Choroid plexus epithelial cell (primary cell): ENCODE data around the gene NAB2.
A peak's percentile ranks its signal among the peaks of the same experiment; 100 is the strongest.

Source experiments
- DNase-seq: peaks from one replicate; pipeline ENCODE4 v3.0.0-alpha.2; 2010; ENCODE audit warnings: low read depth
- H3K4me3 ChIP-seq: 2 replicates; pipeline ENCODE4 v1.5.1; 2011; ENCODE audit warnings: low read depth, mild to moderate bottlenecking, control low read depth, low read length, moderate library complexity
- TF ChIP-seq, protein P1 (sequence below): conservative IDR thresholded peaks from 2 replicates; pipeline ENCODE4 v1.5.1; 2011; ENCODE audit warnings: low read depth, mild to moderate bottlenecking, control low read depth, inconsistent platforms, low read length, moderate library complexity

Gene NAB2

DNA sequence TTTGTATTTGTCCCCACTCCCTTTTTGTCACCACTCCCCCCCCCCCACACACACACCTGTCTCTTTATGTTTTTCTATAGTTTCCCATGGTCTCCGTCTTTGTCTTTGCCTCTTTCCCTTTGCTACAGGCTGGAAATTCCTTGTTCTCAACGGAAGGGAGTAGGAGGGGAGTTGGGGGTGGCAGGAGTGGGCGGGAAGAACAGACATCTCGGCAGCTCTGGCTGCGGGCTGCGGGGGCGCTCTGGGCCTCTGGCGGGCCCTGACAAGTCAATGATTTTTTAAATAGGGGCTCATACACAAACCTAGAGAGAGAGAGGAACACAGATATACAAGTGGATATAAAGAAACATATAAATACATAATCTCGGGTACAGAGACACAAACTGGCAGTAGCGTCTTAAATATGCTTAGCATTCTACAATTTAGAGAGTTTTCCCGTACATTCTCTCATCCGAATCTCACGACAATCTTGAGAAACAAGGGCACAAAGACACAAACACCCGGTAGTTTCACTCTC lies 2.4 kb upstream of the NAB2 start:
- TF ChIP-seq, protein P1, sequence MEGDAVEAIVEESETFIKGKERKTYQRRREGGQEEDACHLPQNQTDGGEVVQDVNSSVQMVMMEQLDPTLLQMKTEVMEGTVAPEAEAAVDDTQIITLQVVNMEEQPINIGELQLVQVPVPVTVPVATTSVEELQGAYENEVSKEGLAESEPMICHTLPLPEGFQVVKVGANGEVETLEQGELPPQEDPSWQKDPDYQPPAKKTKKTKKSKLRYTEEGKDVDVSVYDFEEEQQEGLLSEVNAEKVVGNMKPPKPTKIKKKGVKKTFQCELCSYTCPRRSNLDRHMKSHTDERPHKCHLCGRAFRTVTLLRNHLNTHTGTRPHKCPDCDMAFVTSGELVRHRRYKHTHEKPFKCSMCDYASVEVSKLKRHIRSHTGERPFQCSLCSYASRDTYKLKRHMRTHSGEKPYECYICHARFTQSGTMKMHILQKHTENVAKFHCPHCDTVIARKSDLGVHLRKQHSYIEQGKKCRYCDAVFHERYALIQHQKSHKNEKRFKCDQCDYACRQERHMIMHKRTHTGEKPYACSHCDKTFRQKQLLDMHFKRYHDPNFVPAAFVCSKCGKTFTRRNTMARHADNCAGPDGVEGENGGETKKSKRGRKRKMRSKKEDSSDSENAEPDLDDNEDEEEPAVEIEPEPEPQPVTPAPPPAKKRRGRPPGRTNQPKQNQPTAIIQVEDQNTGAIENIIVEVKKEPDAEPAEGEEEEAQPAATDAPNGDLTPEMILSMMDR = peak; percentile 56
- H3K4me3 ChIP-seq = peak overlapping the region; percentile 69
- peak; percentile 82 for DNase-seq

DNA sequence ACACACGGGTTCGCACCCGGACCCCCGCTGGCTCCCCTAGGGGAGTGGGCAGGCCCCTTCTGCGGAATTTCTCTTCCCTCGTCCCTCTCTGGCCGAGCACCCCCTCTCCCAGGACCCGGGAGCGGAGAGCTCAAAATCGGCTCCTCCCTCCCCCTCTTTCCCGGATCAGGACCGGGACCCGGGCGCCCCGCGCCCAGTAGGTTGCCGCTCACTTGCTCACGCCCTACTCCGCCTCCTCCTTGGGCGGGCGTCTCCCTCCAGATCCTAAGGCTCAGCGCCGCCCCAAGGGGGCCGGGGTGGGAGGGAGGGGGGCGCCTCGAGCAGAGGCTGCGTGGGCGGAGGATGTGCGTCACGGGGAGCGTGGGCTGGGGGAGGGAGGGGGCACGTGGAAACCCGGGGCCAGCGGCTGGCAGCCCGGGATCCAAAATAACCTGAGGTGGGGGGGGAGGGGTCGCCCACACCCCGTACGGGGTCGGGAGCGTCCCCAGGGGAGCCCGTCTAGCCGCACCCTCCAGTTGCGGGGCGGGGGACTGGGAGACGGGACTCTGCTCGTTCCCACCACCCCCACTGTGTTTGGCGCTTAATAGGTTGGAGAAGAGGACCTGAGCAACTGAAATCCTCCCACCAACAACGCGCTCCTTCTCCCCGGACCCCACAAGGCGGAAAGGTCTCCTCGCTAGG lies 1.8 kb upstream of the NAB2 start:
- peak overlapping the region; percentile 69 for H3K4me3 ChIP-seq
- DNase-seq = peak; percentile 93
- TF ChIP-seq, protein P1 = no peak

DNA sequence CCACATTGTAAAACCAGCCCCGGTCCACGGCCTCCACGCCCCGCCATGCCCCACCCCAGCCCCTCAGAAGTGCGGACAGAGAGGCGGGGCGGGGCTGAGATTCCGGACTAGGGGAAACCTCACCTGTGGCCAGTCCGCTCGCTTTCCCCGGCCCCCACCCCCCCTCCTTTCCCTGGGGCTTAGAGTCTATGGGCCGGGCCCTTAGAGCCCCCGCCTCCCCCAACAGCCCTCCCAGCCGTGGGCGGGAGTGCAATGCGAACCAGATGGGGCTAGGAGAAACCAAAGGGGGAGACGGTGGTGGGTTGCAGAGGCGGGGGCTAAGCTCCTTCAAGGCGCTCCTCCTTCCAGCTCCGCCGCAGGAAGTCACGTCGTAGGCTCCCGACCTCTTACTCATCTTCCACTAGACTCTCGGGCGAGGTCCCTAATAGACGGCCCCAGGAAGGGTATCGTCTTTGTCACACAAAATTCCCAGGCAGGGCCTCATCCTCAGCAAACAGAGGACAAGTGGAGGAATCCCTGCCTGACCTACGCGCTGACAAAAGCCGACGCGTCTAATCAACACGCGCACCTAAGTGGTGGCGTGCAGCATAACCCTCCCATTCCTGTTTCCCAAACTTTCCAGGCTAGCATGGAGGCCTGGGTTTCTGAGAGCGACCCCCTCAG lies 1.1 kb upstream of the NAB2 start:
- DNase-seq = peak; percentile 95
- TF ChIP-seq, protein P1 = no peak
- H3K4me3 ChIP-seq = peak overlapping the region; percentile 69

DNA sequence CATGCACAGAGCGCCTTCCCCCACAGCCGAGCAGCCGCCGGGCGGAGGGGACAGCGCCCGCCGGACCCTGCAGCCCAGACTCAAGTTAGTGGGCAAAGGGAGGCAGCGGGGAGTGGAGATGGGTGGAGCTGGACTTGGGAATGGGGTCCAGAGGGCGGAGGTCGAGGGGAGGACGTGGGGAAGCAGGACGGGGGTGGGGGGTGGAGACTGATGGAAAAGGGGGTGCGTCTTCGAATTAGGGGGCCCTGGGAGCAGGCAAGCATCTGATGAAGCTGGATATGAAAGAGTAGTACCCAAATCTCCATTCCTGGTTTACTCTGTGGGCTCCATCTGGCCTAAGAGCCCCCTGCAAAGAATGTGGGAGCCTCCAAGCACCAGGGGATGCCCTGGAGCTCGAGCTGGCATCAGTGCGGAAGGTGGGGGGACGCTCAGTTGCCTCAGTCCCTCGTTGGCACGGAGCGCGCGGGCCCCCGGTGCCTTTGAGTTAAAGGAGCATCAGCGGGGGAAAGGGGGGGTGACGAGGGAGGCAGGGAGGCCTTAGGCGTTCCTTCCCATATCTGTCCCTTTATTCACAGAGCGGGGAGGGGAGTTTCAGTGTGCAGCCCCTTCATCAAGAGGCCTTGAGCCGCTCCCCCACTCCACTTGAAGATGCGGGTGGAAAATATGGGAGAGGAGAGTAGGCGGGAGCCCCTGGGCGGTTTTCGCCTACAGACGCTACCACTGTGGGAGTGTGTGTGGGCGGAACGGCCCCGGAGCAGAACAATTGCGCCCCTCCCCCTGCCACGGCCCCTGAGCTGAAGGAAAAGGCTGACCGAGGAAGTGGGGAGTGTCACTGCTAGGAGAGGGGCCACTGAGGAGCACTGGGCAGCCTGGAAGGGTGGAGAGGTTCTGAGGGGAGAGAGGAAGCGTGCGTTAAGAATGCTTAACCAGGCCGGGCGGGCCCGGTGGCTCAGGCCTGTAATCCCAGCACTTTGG lies 644 bp downstream of the NAB2 start:
- TF ChIP-seq, protein P1 = no peak
- peak overlapping the region; percentile 93 for H3K4me3 ChIP-seq
- DNase-seq = peak; percentile 63

DNA sequence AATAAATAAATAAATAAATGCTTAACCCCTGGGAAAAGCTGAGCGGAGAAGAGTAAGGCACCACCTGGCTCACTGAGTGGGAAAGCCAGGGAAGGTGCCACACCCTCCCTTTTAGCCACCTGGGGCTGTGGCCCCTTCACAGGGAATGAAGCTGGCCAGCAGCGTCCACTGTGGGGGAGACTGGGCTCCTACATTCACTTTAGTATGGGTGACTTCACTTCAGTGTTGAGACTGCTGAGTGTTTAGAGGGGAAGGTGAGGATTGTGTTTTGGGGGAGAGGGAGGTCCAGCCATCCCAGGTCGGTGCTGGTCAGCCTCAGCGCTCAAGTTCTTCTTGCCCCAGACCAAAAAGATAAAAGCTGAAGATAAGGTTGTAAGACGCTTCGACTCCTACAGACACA lies 1.6 kb downstream of the NAB2 start:
- DNase-seq = no peak
- TF ChIP-seq, protein P1 = no peak
- peak overlapping the region; percentile 93 for H3K4me3 ChIP-seq

DNA sequence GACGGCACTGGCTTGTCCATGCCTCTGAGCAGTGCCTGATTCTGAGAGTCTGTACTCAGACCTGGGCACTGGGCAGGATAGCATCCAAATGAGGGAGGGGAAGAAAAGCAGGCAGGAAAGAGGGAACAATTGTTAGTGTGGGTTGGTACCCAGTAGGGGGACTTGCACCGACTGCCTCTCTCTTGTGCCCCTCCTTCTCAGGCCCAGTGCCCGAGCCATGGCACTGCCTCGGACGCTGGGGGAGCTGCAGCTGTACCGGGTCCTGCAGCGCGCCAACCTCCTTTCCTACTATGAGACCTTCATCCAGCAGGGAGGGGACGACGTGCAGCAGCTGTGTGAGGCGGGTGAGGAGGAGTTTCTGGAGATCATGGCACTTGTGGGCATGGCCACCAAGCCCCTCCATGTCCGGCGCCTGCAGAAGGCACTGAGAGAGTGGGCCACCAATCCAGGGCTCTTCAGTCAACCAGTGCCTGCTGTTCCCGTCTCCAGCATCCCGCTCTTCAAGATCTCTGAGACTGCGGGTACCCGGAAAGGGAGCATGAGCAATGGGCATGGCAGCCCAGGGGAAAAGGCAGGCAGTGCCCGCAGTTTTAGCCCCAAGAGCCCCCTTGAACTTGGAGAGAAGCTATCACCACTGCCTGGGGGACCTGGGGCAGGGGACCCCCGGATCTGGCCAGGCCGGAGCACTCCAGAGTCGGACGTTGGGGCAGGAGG lies 2.2 kb downstream of the NAB2 start:
- TF ChIP-seq, protein P1 = no peak
- H3K4me3 ChIP-seq = peak overlapping the region; percentile 93
- no peak for DNase-seq
